GM23338 (cell line): Measurements from ENCODE around the gene SST. TPM values are rescaled to one million over a fixed set of nuclear protein-coding genes. Genes with fewer than 3 reads are reported as not detected.

Source experiments
- ATAC-seq: fragments of 200-7000 bp; cut with Tn5 transposase; 3 replicates; pipeline ENCODE4 v1.9.1; 2020
- DNase-seq: peaks from one replicate; pipeline ENCODE4 v3.0.0-alpha.2; 2015; ENCODE audit warnings: low spot score
- H2AFZ ChIP-seq: fragments of 200-600 bp; sonication (generic); 2 replicates; pipeline ENCODE4 v1.8.0; 2016; ENCODE audit warnings: antibody characterized with exemption, mild to moderate bottlenecking, moderate library complexity
- H3F3A ChIP-seq: fragments of 200-600 bp; sonication (generic); replicated peaks from 2 replicates; pipeline ENCODE4 v1.8.0; 2017; ENCODE audit warnings: antibody characterized with exemption, mixed run types, low read depth
- H3K27ac ChIP-seq: fragments of 200-600 bp; sonication (generic); 2 replicates; pipeline ENCODE4 v1.6.1; 2016; ENCODE audit warnings: low read depth
- H3K27me3 ChIP-seq: fragments of 200-600 bp; sonication (generic); 2 replicates; pipeline ENCODE4 v1.8.0; 2016; ENCODE audit warnings: mild to moderate bottlenecking, mixed run types, moderate library complexity; ENCODE audit not compliant: insufficient read depth
- H3K36me3 ChIP-seq: fragments of 200-600 bp; sonication (generic); 2 replicates; pipeline ENCODE4 v1.8.0; 2016; ENCODE audit warnings: mild to moderate bottlenecking; ENCODE audit not compliant: insufficient read depth
- H3K4me1 ChIP-seq: fragments of 200-600 bp; sonication (generic); 2 replicates; pipeline ENCODE4 v1.8.0; 2016; ENCODE audit warnings: mild to moderate bottlenecking, moderate library complexity; ENCODE audit not compliant: insufficient read depth
- H3K4me2 ChIP-seq: fragments of 200-600 bp; sonication (generic); 2 replicates; pipeline ENCODE4 v1.7.1; 2017; ENCODE audit warnings: mixed run types
- H3K4me3 ChIP-seq: fragments of 200-600 bp; sonication (generic); 2 replicates; pipeline ENCODE4 v1.6.1; 2016; ENCODE audit warnings: mixed run types
- H3K79me2 ChIP-seq: fragments of 200-600 bp; sonication (generic); replicated peaks from 2 replicates; pipeline ENCODE4 v1.8.0; 2017; ENCODE audit warnings: mild to moderate bottlenecking; ENCODE audit not compliant: insufficient read depth
- H3K9me2 ChIP-seq: fragments of 200-600 bp; sonication (generic); 2 replicates; pipeline ENCODE4 v1.8.0; 2017; ENCODE audit not compliant: insufficient read depth
- H4K20me1 ChIP-seq: fragments of 200-600 bp; sonication (generic); replicated peaks from 2 replicates; pipeline ENCODE4 v1.8.0; 2017; ENCODE audit warnings: mild to moderate bottlenecking; ENCODE audit not compliant: insufficient read depth
- H3K27ac Mint-ChIP-seq: 2 replicates; pipeline ENCODE4 v1.8.0; 2020; ENCODE audit warnings: inconsistent platforms, mild to moderate bottlenecking, moderate library complexity, mixed read lengths
- H3K27me3 Mint-ChIP-seq: 3 replicates; pipeline ENCODE4 v1.8.0; 2022; ENCODE audit warnings: low read depth, mild to moderate bottlenecking, moderate library complexity, mixed read lengths, inconsistent platforms; ENCODE audit not compliant: insufficient read depth, poor library complexity
- H3K36me3 Mint-ChIP-seq: 3 replicates; pipeline ENCODE4 v1.8.0; 2021; ENCODE audit warnings: low read depth, mild to moderate bottlenecking, inconsistent platforms, moderate library complexity, mixed read lengths
- H3K4me1 Mint-ChIP-seq: 3 replicates; pipeline ENCODE4 v1.8.0; 2020; ENCODE audit warnings: mild to moderate bottlenecking, inconsistent platforms, mixed read lengths
- H3K4me3 Mint-ChIP-seq: 3 replicates; pipeline ENCODE4 v1.8.0; 2021; ENCODE audit warnings: moderate library complexity, mild to moderate bottlenecking, inconsistent platforms, mixed read lengths
- H3K9me3 Mint-ChIP-seq: 3 replicates; pipeline ENCODE4 v1.8.0; 2020; ENCODE audit warnings: moderate library complexity, mild to moderate bottlenecking, inconsistent platforms, mixed read lengths
- CREB1 ChIP-seq: fragments of 250-450 bp; sonication (Bioruptor Pico); IDR thresholded peaks from 2 replicates; pipeline ENCODE4 v1.5.0; 2020; ENCODE audit warnings: low read depth, mild to moderate bottlenecking, moderate library complexity
- EZH2phosphoT487 ChIP-seq: fragments of 200-600 bp; sonication (generic); IDR thresholded peaks from one replicate; pipeline ENCODE4 v1.8.1; 2018; ENCODE audit warnings: antibody characterized with exemption; ENCODE audit not compliant: unreplicated experiment
- JUNB ChIP-seq: IDR thresholded peaks from one replicate; pipeline ENCODE4 v1.6.1; 2016; ENCODE audit warnings: antibody characterized with exemption; ENCODE audit not compliant: unreplicated experiment
- NANOG ChIP-seq: IDR thresholded peaks from 2 replicates; pipeline ENCODE4 v1.6.1; 2016; ENCODE audit warnings: antibody characterized with exemption, borderline replicate concordance
- STAT1 ChIP-seq: IDR thresholded peaks from one replicate; pipeline ENCODE4 v1.6.1; 2016; ENCODE audit warnings: antibody characterized with exemption; ENCODE audit not compliant: unreplicated experiment
- ZNF114 ChIP-seq: fragments of 250-450 bp; sonication (Bioruptor Pico); IDR thresholded peaks from 2 replicates; pipeline ENCODE4 v1.5.0; 2020; ENCODE audit warnings: mild to moderate bottlenecking, moderate library complexity
- ZNF331 ChIP-seq: fragments of 250-450 bp; sonication (Bioruptor Pico); IDR thresholded peaks from 2 replicates; pipeline ENCODE4 v1.5.0; 2020; ENCODE audit warnings: low read depth, mild to moderate bottlenecking, moderate library complexity
- polyA plus RNA-seq: library from polyadenylated mRNA; unstranded; fragments of >200 nt; fragmentation: Nextera tagmentation; extraction: Ambion mirVana; gene quantifications from 2 replicates; pipeline ENCODE4 v1.2.1, GENCODE V29; 2016
- total RNA-seq: library from RNA; depleted of rRNA; stranded (reverse); fragments of >200 nt; shearing (Covaris generic); gene quantifications from 2 replicates; pipeline ENCODE4 v1.2.3, GENCODE V29; 2014
- TF ChIP-seq, protein P1 (sequence below), 2 experiments: fragments of 200-600 bp in 1 of 2; sonication (generic) in 1 of 2; conservative IDR thresholded peaks; 2 replicates each; pipeline versions ENCODE4 v1.5.1 to v1.6.1; 2016 to 2017; ENCODE audit warnings: antibody characterized with exemption in 2 of 2, low read depth in 2 of 2, mild to moderate bottlenecking in 2 of 2, moderate library complexity in 1 of 2
- TF ChIP-seq, protein P2 (sequence below): fragments of 250-450 bp; sonication (Bioruptor Pico); IDR thresholded peaks from 2 replicates; pipeline ENCODE4 v1.5.0; 2020; ENCODE audit warnings: mild to moderate bottlenecking, moderate library complexity

Gene SST
- total and polyA plus RNA-seq, 2 experiments from 2014 or later = 3.9 TPM; not detected in 1

DNA sequence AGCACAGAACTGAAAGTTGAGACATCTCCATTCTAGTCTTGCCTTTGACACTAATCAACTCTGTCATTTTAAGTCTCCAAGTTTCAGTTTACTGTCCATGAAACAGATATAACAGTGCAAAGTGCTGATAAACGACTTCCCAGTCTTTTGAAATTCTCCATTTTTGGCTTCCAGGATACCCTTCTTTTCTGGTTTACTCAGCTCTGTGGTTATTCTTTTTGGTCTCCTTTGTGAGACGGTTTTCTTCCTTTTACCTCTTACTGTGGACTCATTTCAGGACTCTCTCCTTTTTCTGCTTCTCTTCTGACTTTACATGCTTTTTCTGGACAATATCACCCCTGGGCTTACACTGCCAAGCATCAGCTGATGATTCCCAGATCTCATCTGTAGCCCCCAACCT is 18.9 kb downstream of the SST start (continued):
- TF ChIP-seq, protein P1, sequence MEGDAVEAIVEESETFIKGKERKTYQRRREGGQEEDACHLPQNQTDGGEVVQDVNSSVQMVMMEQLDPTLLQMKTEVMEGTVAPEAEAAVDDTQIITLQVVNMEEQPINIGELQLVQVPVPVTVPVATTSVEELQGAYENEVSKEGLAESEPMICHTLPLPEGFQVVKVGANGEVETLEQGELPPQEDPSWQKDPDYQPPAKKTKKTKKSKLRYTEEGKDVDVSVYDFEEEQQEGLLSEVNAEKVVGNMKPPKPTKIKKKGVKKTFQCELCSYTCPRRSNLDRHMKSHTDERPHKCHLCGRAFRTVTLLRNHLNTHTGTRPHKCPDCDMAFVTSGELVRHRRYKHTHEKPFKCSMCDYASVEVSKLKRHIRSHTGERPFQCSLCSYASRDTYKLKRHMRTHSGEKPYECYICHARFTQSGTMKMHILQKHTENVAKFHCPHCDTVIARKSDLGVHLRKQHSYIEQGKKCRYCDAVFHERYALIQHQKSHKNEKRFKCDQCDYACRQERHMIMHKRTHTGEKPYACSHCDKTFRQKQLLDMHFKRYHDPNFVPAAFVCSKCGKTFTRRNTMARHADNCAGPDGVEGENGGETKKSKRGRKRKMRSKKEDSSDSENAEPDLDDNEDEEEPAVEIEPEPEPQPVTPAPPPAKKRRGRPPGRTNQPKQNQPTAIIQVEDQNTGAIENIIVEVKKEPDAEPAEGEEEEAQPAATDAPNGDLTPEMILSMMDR (conservative IDR thresholded peaks at IDR 0.05; ENCODE audit: low read depth in 2 of 2) = no peak
- TF ChIP-seq, protein P2, sequence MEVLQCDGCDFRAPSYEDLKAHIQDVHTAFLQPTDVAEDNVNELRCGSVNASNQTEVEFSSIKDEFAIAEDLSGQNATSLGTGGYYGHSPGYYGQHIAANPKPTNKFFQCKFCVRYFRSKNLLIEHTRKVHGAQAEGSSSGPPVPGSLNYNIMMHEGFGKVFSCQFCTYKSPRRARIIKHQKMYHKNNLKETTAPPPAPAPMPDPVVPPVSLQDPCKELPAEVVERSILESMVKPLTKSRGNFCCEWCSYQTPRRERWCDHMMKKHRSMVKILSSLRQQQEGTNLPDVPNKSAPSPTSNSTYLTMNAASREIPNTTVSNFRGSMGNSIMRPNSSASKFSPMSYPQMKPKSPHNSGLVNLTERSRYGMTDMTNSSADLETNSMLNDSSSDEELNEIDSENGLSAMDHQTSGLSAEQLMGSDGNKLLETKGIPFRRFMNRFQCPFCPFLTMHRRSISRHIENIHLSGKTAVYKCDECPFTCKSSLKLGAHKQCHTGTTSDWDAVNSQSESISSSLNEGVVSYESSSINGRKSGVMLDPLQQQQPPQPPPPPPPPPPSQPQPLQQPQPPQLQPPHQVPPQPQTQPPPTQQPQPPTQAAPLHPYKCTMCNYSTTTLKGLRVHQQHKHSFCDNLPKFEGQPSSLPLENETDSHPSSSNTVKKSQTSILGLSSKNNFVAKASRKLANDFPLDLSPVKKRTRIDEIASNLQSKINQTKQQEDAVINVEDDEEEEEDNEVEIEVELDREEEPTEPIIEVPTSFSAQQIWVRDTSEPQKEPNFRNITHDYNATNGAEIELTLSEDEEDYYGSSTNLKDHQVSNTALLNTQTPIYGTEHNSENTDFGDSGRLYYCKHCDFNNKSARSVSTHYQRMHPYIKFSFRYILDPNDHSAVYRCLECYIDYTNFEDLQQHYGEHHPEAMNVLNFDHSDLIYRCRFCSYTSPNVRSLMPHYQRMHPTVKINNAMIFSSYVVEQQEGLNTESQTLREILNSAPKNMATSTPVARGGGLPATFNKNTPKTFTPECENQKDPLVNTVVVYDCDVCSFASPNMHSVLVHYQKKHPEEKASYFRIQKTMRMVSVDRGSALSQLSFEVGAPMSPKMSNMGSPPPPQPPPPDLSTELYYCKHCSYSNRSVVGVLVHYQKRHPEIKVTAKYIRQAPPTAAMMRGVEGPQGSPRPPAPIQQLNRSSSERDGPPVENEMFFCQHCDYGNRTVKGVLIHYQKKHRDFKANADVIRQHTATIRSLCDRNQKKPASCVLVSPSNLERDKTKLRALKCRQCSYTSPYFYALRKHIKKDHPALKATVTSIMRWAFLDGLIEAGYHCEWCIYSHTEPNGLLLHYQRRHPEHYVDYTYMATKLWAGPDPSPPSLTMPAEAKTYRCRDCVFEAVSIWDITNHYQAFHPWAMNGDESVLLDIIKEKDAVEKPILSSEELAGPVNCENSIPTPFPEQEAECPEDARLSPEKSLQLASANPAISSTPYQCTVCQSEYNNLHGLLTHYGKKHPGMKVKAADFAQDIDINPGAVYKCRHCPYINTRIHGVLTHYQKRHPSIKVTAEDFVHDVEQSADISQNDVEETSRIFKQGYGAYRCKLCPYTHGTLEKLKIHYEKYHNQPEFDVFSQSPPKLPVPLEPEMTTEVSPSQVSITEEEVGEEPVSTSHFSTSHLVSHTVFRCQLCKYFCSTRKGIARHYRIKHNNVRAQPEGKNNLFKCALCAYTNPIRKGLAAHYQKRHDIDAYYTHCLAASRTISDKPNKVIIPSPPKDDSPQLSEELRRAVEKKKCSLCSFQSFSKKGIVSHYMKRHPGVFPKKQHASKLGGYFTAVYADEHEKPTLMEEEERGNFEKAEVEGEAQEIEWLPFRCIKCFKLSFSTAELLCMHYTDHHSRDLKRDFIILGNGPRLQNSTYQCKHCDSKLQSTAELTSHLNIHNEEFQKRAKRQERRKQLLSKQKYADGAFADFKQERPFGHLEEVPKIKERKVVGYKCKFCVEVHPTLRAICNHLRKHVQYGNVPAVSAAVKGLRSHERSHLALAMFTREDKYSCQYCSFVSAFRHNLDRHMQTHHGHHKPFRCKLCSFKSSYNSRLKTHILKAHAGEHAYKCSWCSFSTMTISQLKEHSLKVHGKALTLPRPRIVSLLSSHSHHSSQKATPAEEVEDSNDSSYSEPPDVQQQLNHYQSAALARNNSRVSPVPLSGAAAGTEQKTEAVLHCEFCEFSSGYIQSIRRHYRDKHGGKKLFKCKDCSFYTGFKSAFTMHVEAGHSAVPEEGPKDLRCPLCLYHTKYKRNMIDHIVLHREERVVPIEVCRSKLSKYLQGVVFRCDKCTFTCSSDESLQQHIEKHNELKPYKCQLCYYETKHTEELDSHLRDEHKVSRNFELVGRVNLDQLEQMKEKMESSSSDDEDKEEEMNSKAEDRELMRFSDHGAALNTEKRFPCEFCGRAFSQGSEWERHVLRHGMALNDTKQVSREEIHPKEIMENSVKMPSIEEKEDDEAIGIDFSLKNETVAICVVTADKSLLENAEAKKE (CRISPR knock-in tag) = no peak

DNA sequence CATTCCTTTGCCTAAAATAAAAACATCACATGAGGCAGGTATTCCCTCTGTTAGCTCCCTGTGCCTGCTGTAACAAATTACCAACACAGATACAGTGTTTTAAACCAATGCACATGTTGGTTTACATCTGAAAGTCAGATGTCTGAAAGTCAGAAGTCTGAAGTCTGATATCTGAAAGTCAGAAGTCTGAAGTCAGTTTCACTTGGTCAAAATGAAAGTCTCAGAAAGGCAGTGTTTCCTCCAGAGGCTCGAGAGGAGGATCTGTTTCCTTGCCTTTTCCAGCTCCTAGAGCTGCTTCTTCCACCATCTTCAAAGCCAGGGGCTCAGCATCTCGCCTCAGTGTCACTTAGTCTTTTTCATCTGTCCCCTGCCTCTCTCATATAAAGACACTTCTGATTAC is 22.0 kb downstream of the SST start:
- H3K36me3 Mint-ChIP-seq = no peaks in the 10 kb centered on the region
- TF ChIP-seq CREB1 = no peak
- no peak for TF ChIP-seq NANOG
- no peak for TF ChIP-seq EZH2phosphoT487
- TF ChIP-seq, protein P2 (CRISPR knock-in tag) = no peak
- no peak for TF ChIP-seq STAT1
- no peak for TF ChIP-seq ZNF331 (CRISPR knock-in tag)
- no peak for TF ChIP-seq JUNB
- TF ChIP-seq ZNF114 = no peak

More for the DNA sequence above, 22.0 kb downstream of the SST start:
- Mint-ChIP-seq H3K4me3 (no peak overlapping the region), H3K27me3 (peaks cover 2% of the 10 kb centered on the region), H3K9me3 (no peaks in the 10 kb centered on the region; the same call in 2 of the 3 replicates), H3K27ac (no peak overlapping the region), H3K4me1 (no peaks in the 10 kb centered on the region; the same call in 2 of the 3 replicates)
- H3K9me2 ChIP-seq = peaks cover 2% of the 10 kb centered on the region; the same call in 1 of the 2 replicates
- DNase-seq = no peak
- no peaks in the 10 kb centered on the region for H3F3A ChIP-seq
- no peaks in the 10 kb centered on the region for H3K4me1 ChIP-seq
- H3K27me3 ChIP-seq = no peaks in the 10 kb centered on the region
- ATAC-seq = no peak
- H3K4me3 ChIP-seq = no peak overlapping the region
- H4K20me1 ChIP-seq = no peaks in the 10 kb centered on the region
- H3K36me3 ChIP-seq = no peaks in the 10 kb centered on the region
- no peak overlapping the region for H3K27ac ChIP-seq
- H2AFZ ChIP-seq = no peak overlapping the region
- H3K4me2 ChIP-seq = no peak overlapping the region
- no peaks in the 10 kb centered on the region for H3K79me2 ChIP-seq
